ENCODE data around the gene SMPD4. TPM values are rescaled to one million over a fixed set of nuclear protein-coding genes. Genes with fewer than 3 reads are reported as not detected.

The SMPD4 gene
- total RNA-seq (2021; fragmentation: NEBNext Ultra II Directional; extraction: Animal tissue kit (Norgen Biotek cat#: 25700)) (96.3 and 102 TPM in 2 replicates), polyA plus RNA-seq (2011; rRNA removed) (106 and 155 TPM in 2 replicates), polyA minus RNA-seq (2011; rRNA and poly(A)+ RNA removed) (74.1 and 83.1 TPM in 2 replicates)
- 62.6 TPM for polyA plus RNA-seq (2011; cell fraction: cytosol; rRNA removed)
- polyA plus RNA-seq (2011; cell fraction: nucleus; rRNA removed), result 204 TPM
- polyA plus RNA-seq (2012, experiment 1 of 2), result 68.3 to 97.8 TPM (median 86.5 TPM) in 4 replicates
- polyA plus RNA-seq (2012, experiment 2 of 2), result 93.3 TPM
- 57.2 TPM for polyA plus RNA-seq (2013, experiment 1 of 2)
- polyA plus RNA-seq (2013, experiment 2 of 2), result 55.6 TPM
- polyA minus RNA-seq (2011; cell fraction: cytosol; rRNA and poly(A)+ RNA removed), result 79.6 TPM
- 85.5 TPM for polyA minus RNA-seq (2011; cell fraction: nucleus; rRNA and poly(A)+ RNA removed)
- long read RNA-seq, experiment 1, transcript SMPD4-201 (19 exons, 3,661 nt), result major isoform, 15 of 108 reads
- long read RNA-seq, experiment 1, partial matches to known transcripts, result 61 of 108 reads
- long read RNA-seq, experiment 1, other reads (novel, unspliced or antisense), result 31 of 108 reads
- long read RNA-seq, experiment 2, partial matches to known transcripts, result 0 of 5 reads
- long read RNA-seq, experiment 2, other reads (novel, unspliced or antisense), result 5 of 5 reads

GRCh38 chr2:130181325-130181879 lies at the start of gene SMPD4:
Gene SMPD4, minus strand, starts transcription at chr2:130181602. Its CDS starts 5,010 bp downstream, at chr2:130176592.
- H4K5ac ChIP-seq (ENCODE audit: insufficient read length, low read depth, low read length), result peak within 1 kb of the TSS; percentile 80
- H2BK5ac ChIP-seq (ENCODE audit: low read depth, low read length), result peak within 1 kb of the TSS; percentile 92
- H3K27ac ChIP-seq (ENCODE audit: low read depth, low read length), result peak within 1 kb of the TSS; percentile 96
- peak within 1 kb of the TSS; percentile 48 for H3K18ac ChIP-seq (ENCODE audit: extremely low read depth, low read length)
- H3K56ac ChIP-seq (replicated peaks; ENCODE audit: insufficient read length, low read depth, low read length), result peak within 1 kb of the TSS; percentile 82
- H2BK12ac ChIP-seq (ENCODE audit: low read depth, low read length), result 0 out of 2 replicates have a peak within 1 kb of the TSS, but pooled peaks have one; percentile 50
- H3K4ac ChIP-seq (replicated peaks; ENCODE audit: insufficient read length, low read depth, low read length), result no peak within 1 kb of the TSS
- H2BK20ac ChIP-seq (ENCODE audit: low read length), result no peak within 1 kb of the TSS
- DNase-seq (ENCODE audit: low read depth in 1 of 2, low spot score in 2 of 2) (peak; percentile 70 to 99), FAIRE-seq (no peak)
- H3K4me1 ChIP-seq (replicated peaks in 1 of 4; ENCODE audit: control insufficient read depth in 3 of 4, insufficient read depth in 4 of 4, low read length in 3 of 4), result peaks cover 0 to 7% (median 3%) of the 10 kb centered on the region in 4 experiments; a peak in 4 of 7 replicates
- no peak within 1 kb of the TSS for H2BK120ac ChIP-seq (replicated peaks; ENCODE audit: low read depth, low read length)
- no peaks in the 10 kb centered on the region for H3K27me3 ChIP-seq (replicated peaks in 1 of 4; ENCODE audit: control insufficient read depth in 3 of 4, extremely low read depth in 1 of 4, insufficient read depth in 3 of 4, low read length in 3 of 4)
- H3K23ac ChIP-seq (ENCODE audit: insufficient read length), result no peak within 1 kb of the TSS
- peak within 1 kb of the TSS; percentile 90 to 99 (median 96) for H3K9ac ChIP-seq (replicated peaks in 1 of 4; ENCODE audit: extremely low read depth in 1 of 4, low read depth in 3 of 4, low read length in 3 of 4)
- peak within 1 kb of the TSS; percentile 100 for H4K8ac ChIP-seq (ENCODE audit: extremely low read depth, insufficient read depth, low read length)
- H3K4me3 ChIP-seq (ENCODE audit: extremely low read depth in 1 of 4, insufficient read depth in 2 of 4, low read depth in 3 of 4, low read length in 4 of 4), result peak within 1 kb of the TSS; percentile 88 to 99 (median 98)
- no peak within 1 kb of the TSS; the same call in 1 of the 2 replicates for H2AFZ ChIP-seq (ENCODE audit: low read length)
- H3K79me2 ChIP-seq (ENCODE audit: control insufficient read depth in 1 of 2, insufficient read depth in 2 of 2, low read length in 2 of 2), result peaks cover 14 to 52% of the 10 kb centered on the region in 2 experiments
- H3K4me2 ChIP-seq (ENCODE audit: insufficient read depth in 1 of 2, low read depth in 2 of 2, low read length in 2 of 2), result peak within 1 kb of the TSS; percentile 83 to 90
- POLR2A ChIA-PET (ENCODE audit: partially characterized antibody), result interaction anchor here (0.9 to 3.5 kb wide), 10 partner anchors 10 to 174 kb away, joined by 3 to 23 read pairs (median 6); partner anchors contain the start of genes CCDC74B, IMP4 and PTPN18
- no peaks in the 10 kb centered on the region for H3K9me3 ChIP-seq (ENCODE audit: insufficient read depth in 2 of 2, low read depth in 1 of 2, low read length in 1 of 2)
- CTCF ChIA-PET (ENCODE audit: partially characterized antibody), result interaction anchor here (0.6 to 3.9 kb wide), 7 partner anchors 10 to 165 kb away, joined by 3 to 28 read pairs (median 3); no protein-coding TSS in a partner anchor
- peaks cover 2% of the 10 kb centered on the region; the same call in 1 of the 2 replicates for H3K23me2 ChIP-seq (ENCODE audit: low read depth, low read length)
- H3K79me1 ChIP-seq (ENCODE audit: low read depth, low read length), result peaks cover 2% of the 10 kb centered on the region; the same call in 1 of the 2 replicates
- H2BK15ac ChIP-seq (ENCODE audit: low read length), result no peak within 1 kb of the TSS
- no peaks in the 10 kb centered on the region for H4K20me1 ChIP-seq (replicated peaks in 1 of 2; ENCODE audit: control insufficient read depth in 1 of 2, insufficient read depth in 2 of 2, low read length in 2 of 2)
- peak within 1 kb of the TSS; percentile 90; the same call in 1 of the 2 replicates for H2AK5ac ChIP-seq (ENCODE audit: low read depth, low read length)
- WGBS, 2 experiments (ENCODE audit: extremely low coverage in 1 of 2, insufficient coverage in 1 of 2, insufficient read length in 1 of 2, insufficient replicate concordance in 2 of 2, low coverage in 1 of 2, low lambda C conversion rate in 2 of 2, missing lambda C conversion rate in 1 of 2), result 1% methylated on average over 19 of the region's 55 CpGs; no CpG with 5 or more reads in 1 of the 2 experiments
- no peak within 1 kb of the TSS for H3K14ac ChIP-seq (ENCODE audit: insufficient read length)
- no peak within 1 kb of the TSS for H4K91ac ChIP-seq (replicated peaks; ENCODE audit: insufficient read length, low read length)
- peaks cover 0 to 7% (median 1%) of the 10 kb centered on the region in 4 experiments; a peak in 3 of 8 replicates for H3K36me3 ChIP-seq (ENCODE audit: control insufficient read depth in 2 of 4, insufficient read depth in 4 of 4, low read length in 3 of 4)
- TF ChIP-seq KDM5A (IDR thresholded peaks at IDR 0.05; ENCODE audit: low read length) (peak; percentile 96), TAF7 (optimal IDR thresholded peaks at IDR 0.05; ENCODE audit: borderline replicate concordance, low read depth, low read length) (peak; percentile 79), NRF1 (IDR thresholded peaks at IDR 0.05; ENCODE audit: low read depth, low read length) (peak; percentile 40; the same call in 1 of the 2 replicates), ZNF274 (IDR thresholded peaks at IDR 0.05; ENCODE audit: borderline replicate concordance, extremely low read depth, low read length) (no peak), ASH2L (IDR thresholded peaks at IDR 0.05; ENCODE audit: low read length) (peak; percentile 53), YY1 (IDR thresholded peaks at IDR 0.05; ENCODE audit: low read depth, low read length) (peak; percentile 97), GTF2F1 (IDR thresholded peaks at IDR 0.05; ENCODE audit: borderline replicate concordance, low read depth, low read length) (peak; percentile 51; the same call in 1 of the 2 replicates), BRCA1 (IDR thresholded peaks at IDR 0.05; ENCODE audit: low read depth, low read length) (no peak), MAX (IDR thresholded peaks at IDR 0.05) (peak; percentile 76)
